Esophagus (tissue), 2 donors: ENCODE results near the gene MYH6. TPM values are rescaled to one million over a fixed set of nuclear protein-coding genes. Genes with fewer than 3 reads are reported as not detected.
"Not testable (repeated sequence)": the region's sequence is repeated elsewhere in the genome, so short reads cannot be mapped to it uniquely, and the experiment has no call there.

Experiments
- H3K27ac ChIP-seq, 2 donors: one replicate each; pipeline ENCODE4 v1.5.1; 2013; ENCODE audit warnings: low read depth in 2 of 2, mild to moderate bottlenecking in 2 of 2, inconsistent platforms in 1 of 2, low read length in 1 of 2, moderate library complexity in 1 of 2
- H3K27me3 ChIP-seq, 2 donors: one replicate each; pipeline ENCODE4 v1.6.1; 2013; ENCODE audit warnings: low read length in 2 of 2, control low read depth in 1 of 2, mild to moderate bottlenecking in 1 of 2; ENCODE audit not compliant: insufficient read depth in 2 of 2, control insufficient read depth in 1 of 2
- H3K36me3 ChIP-seq, 2 donors: one replicate each; pipeline ENCODE4 v1.6.1; 2013; ENCODE audit warnings: low read length in 1 of 2; ENCODE audit not compliant: control insufficient read depth in 2 of 2, insufficient read depth in 2 of 2
- H3K4me1 ChIP-seq, 2 donors: one replicate each; pipeline ENCODE4 v1.6.1; 2013; ENCODE audit warnings: low read length in 1 of 2; ENCODE audit not compliant: control insufficient read depth in 2 of 2, insufficient read depth in 2 of 2
- H3K4me3 ChIP-seq, 2 donors: one replicate each; pipeline ENCODE4 v1.5.1; 2013; ENCODE audit warnings: low read length in 2 of 2, mild to moderate bottlenecking in 2 of 2, low read depth in 1 of 2, moderate library complexity in 1 of 2
- H3K9me3 ChIP-seq, 2 donors: one replicate each; pipeline ENCODE4 v1.6.1; 2013; ENCODE audit warnings: mild to moderate bottlenecking in 2 of 2, low read depth in 1 of 2, low read length in 1 of 2, moderate library complexity in 1 of 2; ENCODE audit not compliant: control insufficient read depth in 2 of 2, insufficient read depth in 1 of 2
- WGBS, 2 donors: extraction: QIAGEN DNeasy Blood & Tissue Kit; methylation state at CpG; one replicate each; pipeline ENCODE4 v1.1.7; 2013; 5-methylcytosine and 5-hydroxymethylcytosine counted together
- polyA plus RNA-seq, 2 donors: library from polyadenylated mRNA; stranded (reverse); fragments of 200-250 nt; gene quantifications; one replicate each; pipeline ENCODE4 v1.2.3, GENCODE V29; 2013
- donor health status: healthy with polysubstance abuse.
- donor health status: Bipolar disorder and iron deficiency.

Gene MYH6
- polyA plus RNA-seq, 2 donors: 0.20 to 0.63 TPM

DNA sequence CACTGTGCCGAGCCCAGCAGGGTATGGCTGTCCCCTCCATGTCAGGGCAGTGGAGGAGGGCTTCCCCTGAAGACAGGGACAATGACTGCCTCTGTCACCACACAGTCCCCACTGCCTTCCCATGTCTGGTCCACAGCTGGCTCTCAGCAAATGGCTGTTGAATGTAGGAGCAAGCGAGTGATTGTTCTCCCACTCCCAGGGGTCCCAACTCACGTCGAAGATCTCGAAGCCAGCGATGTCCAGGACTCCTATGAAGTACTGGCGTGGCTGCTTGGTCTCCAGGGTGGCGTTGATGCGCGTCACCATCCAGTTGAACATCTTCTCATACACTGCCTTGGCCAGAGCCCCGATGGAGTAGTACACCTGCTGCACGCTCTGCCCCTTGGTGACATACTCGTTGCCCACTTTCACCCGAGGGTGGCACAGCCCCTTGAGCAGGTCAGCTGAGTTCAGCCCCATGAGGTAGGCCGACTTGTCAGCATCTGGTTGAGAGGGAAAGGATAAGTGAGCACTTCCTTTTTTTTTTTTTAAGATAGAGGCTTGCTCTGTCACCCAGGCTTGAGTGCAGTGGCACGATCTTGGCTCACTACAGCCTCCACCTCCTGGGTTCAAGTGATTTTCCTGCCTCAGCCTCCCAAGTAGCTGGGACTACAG lies 7.5 kb downstream of the MYH6 start:
- not testable (repeated sequence) for H3K9me3 ChIP-seq, H3K27me3 ChIP-seq, H3K4me1 ChIP-seq, H3K27ac ChIP-seq, H3K4me3 ChIP-seq, H3K36me3 ChIP-seq
- WGBS, 2 donors: 88 to 89% methylated on average over 16 of the region's 16 CpGs

- no peaks in the 10 kb centered on the region for H3K4me1 ChIP-seq
- H3K4me3 ChIP-seq: no peak overlapping the region
- H3K36me3 ChIP-seq: no peaks in the 10 kb centered on the region
- H3K27me3 ChIP-seq: no peaks in the 10 kb centered on the region
- H3K27ac ChIP-seq: no peak overlapping the region
- H3K9me3 ChIP-seq: no peaks in the 10 kb centered on the region
- 85 to 89% methylated on average over 6 of the region's 6 CpGs for WGBS, 2 donors
These were observed 8.5 kb downstream of the MYH6 start for GRCh38 chr14:23399591-23399990.

- H3K9me3 ChIP-seq: no peaks in the 10 kb centered on the region
- WGBS, 2 donors: 88 to 89% methylated on average over 3 of the region's 3 CpGs
These were observed 8.9 kb downstream of the MYH6 start for GRCh38 chr14:23399136-23399535.

GRCh38 chr14:23398348-23398747 lies 9.7 kb downstream of the MYH6 start:
- Histone ChIP-seq H3K27ac (no peak overlapping the region), H3K36me3 (no peaks in the 10 kb centered on the region), H3K9me3 (no peaks in the 10 kb centered on the region), H3K27me3 (no peaks in the 10 kb centered on the region), H3K4me1 (no peaks in the 10 kb centered on the region), H3K4me3 (no peak overlapping the region)
- WGBS, 2 donors: 77 to 84% methylated on average over 4 of the region's 4 CpGs

More at GRCh38 chr14:23399136-23399535, 8.9 kb downstream of the MYH6 start:
- H3K36me3 ChIP-seq: no peaks in the 10 kb centered on the region
- no peaks in the 10 kb centered on the region for H3K27me3 ChIP-seq
- no peaks in the 10 kb centered on the region for H3K4me1 ChIP-seq
- H3K4me3 ChIP-seq: no peak overlapping the region
- H3K27ac ChIP-seq: no peak overlapping the region

- no peak overlapping the region for H3K27ac ChIP-seq
- no peaks in the 10 kb centered on the region for H3K9me3 ChIP-seq
- no peaks in the 10 kb centered on the region for H3K27me3 ChIP-seq
- H3K4me3 ChIP-seq: no peak overlapping the region
- WGBS, 2 donors: 94 to 95% methylated on average over 10 of the region's 10 CpGs
- H3K4me1 ChIP-seq: no peaks in the 10 kb centered on the region
- no peaks in the 10 kb centered on the region for H3K36me3 ChIP-seq
These were observed 11.2 kb downstream of the MYH6 start for GRCh38 chr14:23396781-23397407.

DNA sequence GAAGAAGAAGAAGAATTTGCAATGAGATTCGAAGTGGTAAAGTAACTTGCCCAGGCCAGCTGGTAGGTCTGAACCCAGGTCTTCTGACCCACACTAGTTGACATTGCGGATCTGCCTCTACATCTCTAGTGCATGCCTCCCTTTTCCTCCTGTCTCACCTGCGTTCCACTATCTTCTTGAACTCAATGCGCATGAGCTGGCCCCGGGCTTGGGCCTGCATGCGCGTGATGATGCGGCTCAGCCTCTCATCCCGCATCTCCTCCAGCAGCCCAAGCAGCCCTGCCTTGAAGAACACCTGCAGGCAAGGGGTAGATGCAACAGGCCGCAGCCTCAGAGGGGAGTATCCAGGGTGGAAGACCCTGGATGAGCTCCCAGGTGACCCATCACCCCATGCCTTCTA lies 11.9 kb downstream of the MYH6 start:
- no peaks in the 10 kb centered on the region for H3K27me3 ChIP-seq
- no peak overlapping the region for H3K27ac ChIP-seq
- WGBS, 2 donors: 92% methylated on average over 10 of the region's 10 CpGs
- H3K36me3 ChIP-seq: no peaks in the 10 kb centered on the region
- H3K4me1 ChIP-seq: no peaks in the 10 kb centered on the region
- no peak overlapping the region for H3K4me3 ChIP-seq
- no peaks in the 10 kb centered on the region for H3K9me3 ChIP-seq

- no peaks in the 10 kb centered on the region for H3K4me1 ChIP-seq
- no peak overlapping the region for H3K27ac ChIP-seq
- H3K4me3 ChIP-seq: no peak overlapping the region
- no peaks in the 10 kb centered on the region for H3K27me3 ChIP-seq
- H3K9me3 ChIP-seq: no peaks in the 10 kb centered on the region
- H3K36me3 ChIP-seq: no peaks in the 10 kb centered on the region
- 78% methylated on average over 7 of the region's 7 CpGs for WGBS, 2 donors
These were observed 15.5 kb downstream of the MYH6 start for GRCh38 chr14:23392613-23393012.

DNA sequence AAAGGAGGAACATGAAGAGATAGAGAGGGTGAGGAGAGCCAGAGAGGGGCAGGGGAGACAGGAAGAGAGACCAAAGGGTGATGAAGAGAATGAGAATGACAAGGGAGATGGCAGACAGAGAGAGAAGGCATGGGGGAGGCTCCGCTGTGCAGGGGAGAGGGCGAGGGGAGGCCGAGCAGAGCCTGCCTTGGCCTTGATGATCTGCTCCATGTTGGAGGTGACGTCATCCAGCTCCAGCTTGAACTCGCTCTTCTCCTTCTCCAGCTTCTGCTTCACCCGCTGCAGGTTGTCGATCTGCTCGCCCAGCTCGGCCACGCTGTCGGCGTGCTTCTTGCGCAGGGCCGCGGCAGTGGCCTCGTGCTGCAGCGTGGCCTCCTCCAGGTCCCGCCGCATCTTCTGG lies 18.2 kb downstream of the MYH6 start:
- H3K4me1 ChIP-seq, H3K9me3 ChIP-seq, H3K27ac ChIP-seq, H3K27me3 ChIP-seq, H3K36me3 ChIP-seq, H3K4me3 ChIP-seq: not testable (repeated sequence)
- 88 to 93% methylated on average over 3 to 5 of the region's 19 CpGs for WGBS, 2 donors

GRCh38 chr14:23389396-23389795 lies 18.7 kb downstream of the MYH6 start:
- H3K27ac ChIP-seq: no peak overlapping the region
- WGBS, 2 donors: 75 to 79% methylated on average over 12 of the region's 12 CpGs

DNA sequence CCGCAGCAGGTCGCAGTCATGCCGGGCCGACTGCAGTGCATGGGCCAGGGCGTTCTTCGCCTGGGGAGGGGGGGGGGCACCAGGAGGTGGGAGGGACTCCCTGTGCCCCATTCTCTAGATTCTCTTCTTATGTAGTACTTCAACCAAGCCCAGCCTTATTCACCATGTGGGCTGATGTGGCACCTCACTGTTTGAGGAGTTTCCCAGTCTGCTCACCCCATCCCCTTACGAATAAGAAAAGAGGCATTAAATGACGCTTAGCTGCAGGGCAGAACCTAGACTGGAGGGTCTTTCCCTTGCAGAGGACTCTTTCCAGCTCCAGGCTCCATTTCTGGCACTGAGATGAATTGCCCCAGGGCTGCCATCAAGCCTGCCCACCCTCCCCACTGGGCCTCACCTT lies 19.1 kb downstream of the MYH6 start:
- Histone ChIP-seq H3K36me3 (no peaks in the 10 kb centered on the region), H3K27me3 (no peaks in the 10 kb centered on the region), H3K4me3 (no peak overlapping the region), H3K27ac (no peak overlapping the region), H3K9me3 (no peaks in the 10 kb centered on the region), H3K4me1 (no peaks in the 10 kb centered on the region)
- 88 to 90% methylated on average over 8 of the region's 8 CpGs for WGBS, 2 donors

More at GRCh38 chr14:23389396-23389795, 18.7 kb downstream of the MYH6 start:
- Histone ChIP-seq H3K4me3 (no peak overlapping the region), H3K9me3 (no peaks in the 10 kb centered on the region), H3K4me1 (no peaks in the 10 kb centered on the region), H3K27me3 (no peaks in the 10 kb centered on the region), H3K36me3 (no peaks in the 10 kb centered on the region)
